ENCODE measurements around the gene DIDO1. TPM values are rescaled to one million over a fixed set of nuclear protein-coding genes. Genes with fewer than 3 reads are reported as not detected.
A peak's percentile ranks its signal among the peaks of the same experiment; 100 is the strongest.

DIDO1 gene
- total RNA-seq, 2 experiments from 2014 or later = 51.9 to 54.3 TPM

GRCh38 chr20:62922451-62922921, 3.8 kb downstream of the DIDO1 start:
- peaks cover 10% of the 10 kb centered on the region for H3K36me3 Mint-ChIP-seq (ENCODE audit: low read depth)
- Histone ChIP-seq H3K4me3 (ENCODE audit: low read length) (peak overlapping the region; percentile 35), H3K36me3 (ENCODE audit: insufficient read depth, low read length) (no peaks in the 10 kb centered on the region), H3K27me3 (ENCODE audit: control insufficient read depth in 1 of 2, insufficient read depth in 2 of 2, low read length in 2 of 2) (no peaks in the 10 kb centered on the region), H3K9me3 (ENCODE audit: control insufficient read depth in 1 of 2, insufficient read depth in 1 of 2, low read length in 2 of 2) (no peaks in the 10 kb centered on the region), H3K27ac (ENCODE audit: low read depth in 1 of 2, low read length in 2 of 2) (peak overlapping the region; percentile 69 to 86), H3K4me1 (ENCODE audit: insufficient read depth, low read length) (peaks cover 80% of the 10 kb centered on the region)
- intact Hi-C loops (cut with DNase I, micrococcal nuclease) = no loop called here
- DNase-seq (peak in 11 of 14 experiments; percentile 26 to 78 (median 44)), ATAC-seq (ENCODE audit: poor library complexity) (peak; percentile 5)
- no peaks in the 10 kb centered on the region for H3K9me3 Mint-ChIP-seq
- peak overlapping the region; percentile 89 for H3K27ac Mint-ChIP-seq
- no peak for TF ChIP-seq CTCF (IDR thresholded peaks at IDR 0.05)
- ChIA-PET CTCF (interaction anchor here (5.3 kb wide), 1 partner anchor 23 kb away, joined by 38 read pairs; no protein-coding TSS in a partner anchor), POLR2A (interaction anchor here (0.6 to 5.6 kb wide), 4 partner anchors 13 to 32 kb away, joined by 3 to 40 read pairs (median 6); partner anchors contain the start of gene GID8)
- H3K4me1 Mint-ChIP-seq (ENCODE audit: low read depth) = peaks cover 88% of the 10 kb centered on the region
- no peaks in the 10 kb centered on the region for H3K27me3 Mint-ChIP-seq
- peak overlapping the region; percentile 84 for H3K4me3 Mint-ChIP-seq

GRCh38 chr20:62921119-62921687, 5.1 kb downstream of the DIDO1 start:
- Mint-ChIP-seq H3K27me3 (no peaks in the 10 kb centered on the region), H3K27ac (peak overlapping the region; percentile 82), H3K9me3 (no peaks in the 10 kb centered on the region), H3K36me3 (ENCODE audit: low read depth) (peaks cover 7% of the 10 kb centered on the region), H3K4me3 (peak overlapping the region; percentile 86), H3K4me1 (ENCODE audit: low read depth) (peaks cover 89% of the 10 kb centered on the region)
- Histone ChIP-seq H3K4me3 (ENCODE audit: low read length) (no peak overlapping the region), H3K36me3 (ENCODE audit: insufficient read depth, low read length) (no peaks in the 10 kb centered on the region), H3K9me3 (ENCODE audit: control insufficient read depth in 1 of 2, insufficient read depth in 1 of 2, low read length in 2 of 2) (no peaks in the 10 kb centered on the region), H3K4me1 (ENCODE audit: insufficient read depth, low read length) (peaks cover 79% of the 10 kb centered on the region), H3K27me3 (ENCODE audit: control insufficient read depth in 1 of 2, insufficient read depth in 2 of 2, low read length in 2 of 2) (no peaks in the 10 kb centered on the region), H3K27ac (ENCODE audit: low read depth in 1 of 2, low read length in 2 of 2) (peak overlapping the region; percentile 1 to 29)
- ATAC-seq (ENCODE audit: poor library complexity) (peak; percentile 67), DNase-seq (peak in 13 of 14 experiments; percentile 32 to 85 (median 51))
- intact Hi-C loops (cut with DNase I, micrococcal nuclease) = no loop called here
- TF ChIP-seq CTCF (IDR thresholded peaks at IDR 0.05) = peak; percentile 66
- POLR2A ChIA-PET = interaction anchor here (2.6 to 5.6 kb wide), 2 partner anchors 16 to 33 kb away, joined by 9 to 40 read pairs; partner anchors contain the start of gene GID8
- CTCF ChIA-PET = interaction anchor here (1.2 to 5.3 kb wide), 5 partner anchors 14 to 21 kb away, joined by 3 to 38 read pairs (median 11); partner anchors contain the start of gene GID8

GRCh38 chr20:62920039-62920645, 6.2 kb downstream of the DIDO1 start:
- no peak for TF ChIP-seq CTCF (IDR thresholded peaks at IDR 0.05)
- no peaks in the 10 kb centered on the region for H3K27me3 ChIP-seq (ENCODE audit: control insufficient read depth in 1 of 2, insufficient read depth in 2 of 2, low read length in 2 of 2)
- ChIA-PET POLR2A (interaction anchor here (1.0 to 5.6 kb wide), 5 partner anchors 7 to 59 kb away, joined by 3 to 40 read pairs (median 10); partner anchors contain the start of genes DIDO1, GID8 and TCFL5), CTCF (interaction anchor here (1.2 to 5.3 kb wide), 4 partner anchors 12 to 20 kb away, joined by 3 to 38 read pairs (median 16); partner anchors contain the start of gene GID8)
- Mint-ChIP-seq H3K9me3 (no peaks in the 10 kb centered on the region), H3K27me3 (no peaks in the 10 kb centered on the region), H3K36me3 (ENCODE audit: low read depth) (peaks cover 3% of the 10 kb centered on the region), H3K4me1 (ENCODE audit: low read depth) (peaks cover 93% of the 10 kb centered on the region), H3K27ac (peak overlapping the region; percentile 82), H3K4me3 (peak overlapping the region; percentile 65)
- peaks cover 84% of the 10 kb centered on the region for H3K4me1 ChIP-seq (ENCODE audit: insufficient read depth, low read length)
- ATAC-seq (ENCODE audit: poor library complexity) (no peak), DNase-seq (no peak)
- intact Hi-C loops (cut with DNase I, micrococcal nuclease) = no loop called here
- no peaks in the 10 kb centered on the region for H3K36me3 ChIP-seq (ENCODE audit: insufficient read depth, low read length)
- H3K27ac ChIP-seq (ENCODE audit: low read depth in 1 of 2, low read length in 2 of 2) = peak overlapping the region; percentile 30 to 66
- H3K4me3 ChIP-seq (ENCODE audit: low read length) = no peak overlapping the region
- no peaks in the 10 kb centered on the region for H3K9me3 ChIP-seq (ENCODE audit: control insufficient read depth in 1 of 2, insufficient read depth in 1 of 2, low read length in 2 of 2)
